ENCODE measurements around the gene KANSL1L. TPM values are rescaled to one million over a fixed set of nuclear protein-coding genes. Genes with fewer than 3 reads are reported as not detected.

The KANSL1L gene
- total RNA-seq, 4 donors from 2014 or later: 13.7 to 43.8 (median 25.5) TPM

GRCh38 chr2:210094787-210095186, 76.4 kb downstream of the KANSL1L start:
- intact Hi-C loops (cut with DNase I; ENCODE audit: low total_unique reads): no loop called here
- Histone ChIP-seq H3K4me1 (no peaks in the 10 kb centered on the region), H3K27ac (no peak overlapping the region), H3K36me3 (no peaks in the 10 kb centered on the region), H3K9me3 (no peaks in the 10 kb centered on the region), H3K27me3 (no peaks in the 10 kb centered on the region), H3K4me3 (no peak overlapping the region)
- in situ Hi-C loops (cut with MboI; ENCODE audit: low pct_ligation_motif_present in 1 of 4, low pct_unique_long_range_greater_than_20kb in 1 of 4, low sequenced_read_pairs in 3 of 4): no loop called here
- TF ChIP-seq CTCF (IDR thresholded peaks at IDR 0.05) (no peak), POLR2A (IDR thresholded peaks at IDR 0.05) (no peak), EP300 (IDR thresholded peaks at IDR 0.05; ENCODE audit: low read depth) (no peak), POLR2AphosphoS5 (IDR thresholded peaks at IDR 0.05) (no peak)
- no peak for DNase-seq

GRCh38 chr2:210092791-210093190, 78.4 kb downstream of the KANSL1L start:
- Histone ChIP-seq H3K27ac (no peak overlapping the region), H3K27me3 (no peaks in the 10 kb centered on the region), H3K4me1 (no peaks in the 10 kb centered on the region), H3K4me3 (no peak overlapping the region), H3K36me3 (no peaks in the 10 kb centered on the region), H3K9me3 (no peaks in the 10 kb centered on the region)
- in situ Hi-C loops (cut with MboI; ENCODE audit: low pct_ligation_motif_present in 1 of 4, low pct_unique_long_range_greater_than_20kb in 1 of 4, low sequenced_read_pairs in 3 of 4) (no loop called here), intact Hi-C loops (cut with DNase I; ENCODE audit: low total_unique reads) (no loop called here)
- no peak for DNase-seq
- no peak for TF ChIP-seq CTCF (IDR thresholded peaks at IDR 0.05)
- no peak for TF ChIP-seq EP300 (IDR thresholded peaks at IDR 0.05; ENCODE audit: low read depth)
- no peak for TF ChIP-seq POLR2AphosphoS5 (IDR thresholded peaks at IDR 0.05)
- no peak for TF ChIP-seq POLR2A (IDR thresholded peaks at IDR 0.05)

GRCh38 chr2:210086930-210087329, 84.3 kb downstream of the KANSL1L start:
- no peaks in the 10 kb centered on the region for H3K27me3 ChIP-seq
- in situ Hi-C loops (cut with MboI; ENCODE audit: low pct_ligation_motif_present in 1 of 4, low pct_unique_long_range_greater_than_20kb in 1 of 4, low sequenced_read_pairs in 3 of 4): no loop called here

GRCh38 chr2:210086292-210086691, 84.9 kb downstream of the KANSL1L start:
- Histone ChIP-seq H3K4me3 (no peak overlapping the region), H3K27me3 (no peaks in the 10 kb centered on the region), H3K27ac (no peak overlapping the region), H3K9me3 (no peaks in the 10 kb centered on the region), H3K4me1 (no peaks in the 10 kb centered on the region), H3K36me3 (no peaks in the 10 kb centered on the region)
- no peak for TF ChIP-seq POLR2A (IDR thresholded peaks at IDR 0.05)
- no peak for TF ChIP-seq EP300 (IDR thresholded peaks at IDR 0.05; ENCODE audit: low read depth)
- TF ChIP-seq CTCF (IDR thresholded peaks at IDR 0.05): no peak
- no peak for TF ChIP-seq POLR2AphosphoS5 (IDR thresholded peaks at IDR 0.05)
- intact Hi-C loops (cut with DNase I; ENCODE audit: low total_unique reads) (no loop called here), in situ Hi-C loops (cut with MboI; ENCODE audit: low pct_ligation_motif_present in 1 of 4, low pct_unique_long_range_greater_than_20kb in 1 of 4, low sequenced_read_pairs in 3 of 4) (no loop called here)
- DNase-seq: no peak
- WGBS, 2 donors (ENCODE audit: low coverage in 1 of 2): 72 to 79% methylated on average over 1 of the region's 1 CpG

More at GRCh38 chr2:210086930-210087329, 84.3 kb downstream of the KANSL1L start:
- Histone ChIP-seq H3K27ac (no peak overlapping the region), H3K36me3 (no peaks in the 10 kb centered on the region), H3K4me1 (no peaks in the 10 kb centered on the region), H3K9me3 (no peaks in the 10 kb centered on the region), H3K4me3 (no peak overlapping the region)
- no peak for DNase-seq
- intact Hi-C loops (cut with DNase I; ENCODE audit: low total_unique reads): no loop called here
- no peak for TF ChIP-seq CTCF (IDR thresholded peaks at IDR 0.05)
- TF ChIP-seq EP300 (IDR thresholded peaks at IDR 0.05; ENCODE audit: low read depth): no peak
- no peak for TF ChIP-seq POLR2AphosphoS5 (IDR thresholded peaks at IDR 0.05)
- TF ChIP-seq POLR2A (IDR thresholded peaks at IDR 0.05): no peak
- WGBS, 2 donors (ENCODE audit: low coverage in 1 of 2): 40 to 43% methylated on average over 2 of the region's 2 CpGs
